Measurements from ENCODE around the gene MIOX.

- TF ChIP-seq ZNF274 (IDR thresholded peaks at IDR 0.05; ENCODE audit: low read depth, low read length) (no peak), YY1 (IDR thresholded peaks at IDR 0.05; ENCODE audit: insufficient read depth, insufficient read length) (no peak), SUZ12 (IDR thresholded peaks at IDR 0.05; ENCODE audit: extremely low read depth, insufficient read depth, insufficient read length) (no peak)
These were observed 22.2 kb downstream of the MIOX start for GRCh38 chr22:50508897-50509296.

Measured in NT2/D1 (cell line).